HG03097 (cell line): ENCODE results near the gene SLC25A24.
"Not testable (repeated sequence)": the region's sequence is repeated elsewhere in the genome, so short reads cannot be mapped to it uniquely, and the experiment has no call there.

Experiments
- ATAC-seq: cut with Tn5 transposase; IDR thresholded peaks from one replicate; pipeline ENCODE4 v1.9.1; 2021; ENCODE audit not compliant: unreplicated experiment, low FRiP score

The SLC25A24 gene

GRCh38 chr1:108199201-108199691 is 897 bp downstream of the SLC25A24 start:
- no peak for ATAC-seq

- no peak for ATAC-seq
Observed at GRCh38 chr1:108194051-108194450, 6.1 kb downstream of the SLC25A24 start.

- ATAC-seq: no peak
Observed at GRCh38 chr1:108193333-108193732, 6.8 kb downstream of the SLC25A24 start.

- ATAC-seq: no peak
Observed at GRCh38 chr1:108192581-108192980, 7.6 kb downstream of the SLC25A24 start.

- ATAC-seq: no peak
Observed at GRCh38 chr1:108190686-108191416, 9.3 kb downstream of the SLC25A24 start.

GRCh38 chr1:108190001-108190634 is 10.0 kb downstream of the SLC25A24 start:
- ATAC-seq: no peak

- ATAC-seq: no peak
Observed at GRCh38 chr1:108188801-108189200, 11.3 kb downstream of the SLC25A24 start.

- ATAC-seq: no peak
Observed at GRCh38 chr1:108182959-108183700, 17.0 kb downstream of the SLC25A24 start.

GRCh38 chr1:108179018-108179417 is 21.1 kb downstream of the SLC25A24 start:
- no peak for ATAC-seq

- ATAC-seq: not testable (repeated sequence)
Observed at GRCh38 chr1:108162409-108162808, 37.7 kb downstream of the SLC25A24 start.

GRCh38 chr1:108159951-108160350 is 40.2 kb downstream of the SLC25A24 start:
- not testable (repeated sequence) for ATAC-seq

GRCh38 chr1:108158893-108159453 is 41.2 kb downstream of the SLC25A24 start:
- ATAC-seq: no peak

- ATAC-seq: no peak
Observed at GRCh38 chr1:108154314-108154713, 45.8 kb downstream of the SLC25A24 start.

GRCh38 chr1:108152782-108153222 is 47.3 kb downstream of the SLC25A24 start:
- no peak for ATAC-seq

GRCh38 chr1:108151548-108151947 is 48.6 kb downstream of the SLC25A24 start:
- ATAC-seq: no peak

GRCh38 chr1:108149796-108150467 is 50.2 kb downstream of the SLC25A24 start:
- ATAC-seq: no peak

- ATAC-seq: not testable (repeated sequence)
Observed at GRCh38 chr1:108144569-108144968, 55.6 kb downstream of the SLC25A24 start.

- no peak for ATAC-seq
Observed at GRCh38 chr1:108142773-108143394, 57.3 kb downstream of the SLC25A24 start.

GRCh38 chr1:108142258-108142657 is 57.9 kb downstream of the SLC25A24 start:
- no peak for ATAC-seq

GRCh38 chr1:108141621-108142020 is 58.5 kb downstream of the SLC25A24 start:
- ATAC-seq: no peak
